Thyroid gland (tissue), 4 donors: ENCODE measurements around the gene CKLF.

Experiments used
- CTCF ChIP-seq, 6 experiments: fragments of 200-600 bp in 3 of 6; fragments of 450-650 bp in 3 of 6; sonication (generic) in 3 of 6; IDR thresholded peaks; one replicate each; pipeline ENCODE4 v1.5.1; 2016 to 2019; ENCODE audit warnings: antibody characterized with exemption in 6 of 6, mild to moderate bottlenecking in 2 of 6, inconsistent platforms in 1 of 6, moderate library complexity in 1 of 6
- POLR2A ChIP-seq, 2 donors: fragments of 450-650 bp; IDR thresholded peaks; one replicate each; pipeline ENCODE4 v1.6.1; 2017; ENCODE audit warnings: antibody characterized with exemption in 2 of 2, mild to moderate bottlenecking in 2 of 2, moderate library complexity in 1 of 2

GRCh38 chr16:66517586-66518263 is 34.7 kb upstream of the CKLF start:
- TF ChIP-seq CTCF (IDR thresholded peaks at IDR 0.05) = no peak
- no peak for TF ChIP-seq POLR2A (IDR thresholded peaks at IDR 0.05)
